HT-29 (cell line): ENCODE data around the gene ZNF609. TPM values are rescaled to one million over a fixed set of nuclear protein-coding genes. Genes with fewer than 3 reads are reported as not detected.

ENCODE experiments used
- DNase-seq: peaks from one replicate; pipeline ENCODE4 v3.0.0-alpha.2; 2015; ENCODE audit warnings: low spot score
- total RNA-seq: library from RNA; depleted of rRNA; stranded (reverse); fragments of >200 nt; shearing (Covaris generic); gene quantifications from 2 replicates; pipeline ENCODE4 v1.2.3, GENCODE V29; 2014; rRNA removed

Gene ZNF609
- 19.4 and 22.8 TPM in 2 replicates for total RNA-seq

- peak; percentile 99 for DNase-seq
Measured at GRCh38 chr15:64460206-64460723, at the start of gene ZNF609. TSS of gene ZNF609 (plus strand) at chr15:64460578. CDS start at chr15:64499420, 38,842 bp downstream.

- no peak for DNase-seq
Measured at GRCh38 chr15:64412216-64412615, 48.2 kb upstream of the ZNF609 start.

GRCh38 chr15:64422697-64423096 lies 37.7 kb upstream of the ZNF609 start:
- no peak for DNase-seq

DNA sequence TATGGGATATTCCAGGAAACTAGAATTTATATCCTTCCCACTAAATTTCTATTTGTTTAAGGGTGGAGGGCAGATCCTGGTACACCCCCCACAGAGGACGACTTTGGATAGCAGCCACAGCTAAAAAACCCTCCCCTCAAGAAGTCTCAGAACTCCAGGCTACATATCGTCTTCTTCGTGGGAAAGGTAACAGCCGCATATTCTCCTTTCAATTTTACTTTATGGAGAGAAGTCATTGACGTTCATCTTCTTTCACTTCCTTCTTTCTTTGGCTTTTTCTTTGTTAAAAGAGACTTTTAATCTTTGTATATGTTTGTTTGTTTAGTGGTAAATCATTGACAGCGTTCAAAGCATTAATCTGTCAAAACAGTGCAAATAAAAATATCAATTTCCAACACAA lies 36.4 kb upstream of the ZNF609 start:
- DNase-seq = no peak

DNA sequence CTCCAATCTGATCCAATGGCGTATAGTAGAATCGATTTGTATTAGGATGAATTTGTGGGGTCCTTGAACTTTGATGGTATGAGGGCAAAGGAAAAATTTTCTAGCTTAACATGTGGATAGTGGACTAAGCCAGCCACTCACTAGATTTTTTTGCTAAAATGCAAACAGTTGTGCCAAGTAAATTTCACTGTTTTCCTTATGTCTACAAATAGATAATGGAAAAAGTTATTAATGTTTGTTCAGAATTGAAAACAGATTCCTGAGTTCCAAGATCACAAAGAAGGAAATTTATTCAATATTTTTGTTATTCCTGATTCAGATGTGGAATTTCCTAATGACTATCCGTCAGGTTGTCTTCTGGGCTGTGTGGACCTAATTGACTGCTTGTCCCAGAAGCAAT lies 35.2 kb upstream of the ZNF609 start:
- no peak for DNase-seq

DNA sequence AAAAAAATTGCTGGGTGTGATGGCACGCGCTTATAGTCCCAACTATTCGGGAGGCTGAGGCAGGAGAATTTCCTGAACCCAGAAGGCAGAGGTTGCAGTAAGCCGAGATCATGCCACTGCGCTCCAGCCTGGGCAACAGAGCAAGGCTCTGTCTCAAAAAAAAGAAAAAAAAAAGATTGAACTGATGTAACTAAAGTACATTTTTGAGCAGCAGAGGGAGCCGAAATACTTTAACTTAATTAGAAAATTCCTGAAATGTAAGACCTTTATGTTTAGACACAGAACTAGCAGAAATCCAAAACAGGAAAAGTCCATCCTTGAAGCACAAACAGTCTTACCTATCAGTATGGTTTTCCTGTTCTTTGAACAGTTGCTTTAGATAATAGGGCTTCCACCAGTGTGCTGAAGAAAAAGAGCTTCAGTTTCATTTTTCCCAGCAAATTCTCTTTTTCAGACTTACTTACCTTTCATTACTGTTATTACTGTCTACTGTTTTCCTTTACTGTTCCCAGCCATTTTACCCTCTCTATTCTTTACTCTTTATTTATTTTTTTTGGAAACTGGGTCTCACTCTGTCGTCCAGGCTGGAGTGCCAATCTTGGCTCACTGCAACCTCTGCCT lies 33.4 kb upstream of the ZNF609 start:
- peak; percentile 41 for DNase-seq

- no peak for DNase-seq
Measured at GRCh38 chr15:64429448-64429847, 30.9 kb upstream of the ZNF609 start.

GRCh38 chr15:64430000-64430735 lies 30.2 kb upstream of the ZNF609 start:
- no peak for DNase-seq

GRCh38 chr15:64437982-64438381 lies 22.4 kb upstream of the ZNF609 start:
- DNase-seq = no peak

DNA sequence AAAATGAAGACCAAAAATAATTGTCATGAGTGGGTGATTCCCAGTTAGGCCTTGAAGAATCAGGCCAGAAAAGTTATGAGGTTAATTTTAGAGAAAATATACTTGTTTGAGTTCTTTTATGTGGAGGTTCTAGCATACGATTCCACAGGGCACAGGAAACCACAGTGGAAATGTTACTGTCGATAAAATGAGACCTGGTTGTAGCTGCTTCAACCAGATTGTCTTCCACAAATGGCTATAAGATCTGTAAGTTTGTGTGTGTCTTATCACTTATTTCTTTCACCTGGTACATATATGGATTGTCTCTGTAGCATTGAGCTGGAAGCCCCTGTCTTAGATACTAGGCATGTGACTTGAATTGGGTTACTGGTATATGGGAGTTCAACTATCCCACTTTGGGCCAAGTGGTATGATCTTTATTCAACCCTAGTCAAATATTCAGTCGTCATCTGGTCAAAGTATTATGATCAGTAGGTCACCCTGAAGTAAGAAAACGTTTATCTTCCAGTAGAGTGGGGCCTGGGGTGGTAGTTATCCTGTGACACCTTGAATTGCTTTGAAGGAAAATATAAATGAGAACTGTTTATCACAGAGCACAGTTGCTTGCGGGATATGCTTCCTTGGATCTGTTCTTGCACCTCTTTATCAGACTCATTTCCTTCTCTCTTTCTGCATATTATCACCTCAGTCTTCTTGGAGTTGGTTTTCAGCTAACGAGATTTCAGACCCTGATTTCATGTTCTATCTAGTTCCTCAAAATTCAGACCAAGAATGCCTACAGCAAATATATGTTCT lies 21.5 kb upstream of the ZNF609 start:
- DNase-seq = no peak

DNA sequence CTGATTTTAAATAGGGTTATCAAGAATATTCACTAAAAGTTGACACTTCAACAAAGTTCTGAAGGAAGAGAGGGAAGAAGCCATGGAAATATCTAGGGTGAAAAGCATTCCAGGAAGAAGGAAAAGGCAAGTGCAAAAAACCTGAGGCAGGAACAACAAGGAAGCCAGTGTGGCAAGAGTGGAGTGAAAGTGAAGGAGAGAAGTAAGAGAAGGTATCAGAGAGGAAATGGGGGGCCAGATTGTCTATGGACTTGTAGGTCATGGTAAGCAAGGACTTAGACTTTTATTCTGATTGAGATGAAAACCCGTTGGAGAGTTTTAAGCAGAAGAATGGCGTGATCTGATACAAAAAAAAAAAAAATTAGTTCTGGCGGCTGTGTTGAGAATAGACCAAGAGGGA lies 18.5 kb upstream of the ZNF609 start:
- no peak for DNase-seq

GRCh38 chr15:64443016-64443415 lies 17.4 kb upstream of the ZNF609 start:
- DNase-seq = peak; percentile 19

DNA sequence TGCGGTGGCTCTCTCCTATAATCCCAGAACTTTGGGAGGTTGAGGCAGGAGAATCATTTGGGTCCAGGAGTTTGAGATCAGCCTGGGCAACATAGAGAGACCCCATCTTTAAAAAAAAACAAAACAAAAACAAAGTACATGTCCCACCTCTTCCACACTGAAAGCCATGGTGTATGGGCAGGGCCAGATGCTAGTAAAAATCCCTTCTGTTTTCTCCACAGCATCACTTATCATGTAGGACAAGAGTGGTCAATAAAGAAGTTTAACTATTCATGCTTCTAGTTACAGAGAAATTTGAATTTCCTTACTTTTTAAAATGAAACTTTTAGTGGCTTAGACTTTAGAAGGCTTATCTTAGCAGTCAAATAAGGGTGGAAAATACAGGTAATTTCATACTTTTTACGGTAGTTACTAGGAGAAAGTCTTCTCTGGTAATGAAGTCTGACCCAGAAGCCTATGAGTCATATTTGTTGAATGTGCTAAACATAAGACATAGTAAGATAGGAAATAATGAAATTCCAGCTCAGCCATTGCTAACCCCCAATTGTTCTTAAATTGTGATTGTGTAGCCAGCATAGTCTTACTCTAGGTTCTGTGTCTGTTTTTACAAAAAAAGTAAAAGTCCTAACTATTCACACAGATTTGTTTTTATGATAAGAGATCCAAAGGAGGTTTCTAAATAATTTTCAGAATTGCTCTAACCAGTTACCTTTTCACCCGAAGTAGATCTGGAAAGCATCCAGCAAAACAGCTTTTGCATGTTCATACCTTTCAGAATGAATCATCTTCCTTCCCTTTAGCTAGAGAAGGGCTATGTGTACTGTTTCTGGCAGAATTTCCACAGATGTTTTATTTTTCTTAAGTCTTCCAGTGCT lies 16.4 kb upstream of the ZNF609 start:
- DNase-seq = peak; percentile 84

DNA sequence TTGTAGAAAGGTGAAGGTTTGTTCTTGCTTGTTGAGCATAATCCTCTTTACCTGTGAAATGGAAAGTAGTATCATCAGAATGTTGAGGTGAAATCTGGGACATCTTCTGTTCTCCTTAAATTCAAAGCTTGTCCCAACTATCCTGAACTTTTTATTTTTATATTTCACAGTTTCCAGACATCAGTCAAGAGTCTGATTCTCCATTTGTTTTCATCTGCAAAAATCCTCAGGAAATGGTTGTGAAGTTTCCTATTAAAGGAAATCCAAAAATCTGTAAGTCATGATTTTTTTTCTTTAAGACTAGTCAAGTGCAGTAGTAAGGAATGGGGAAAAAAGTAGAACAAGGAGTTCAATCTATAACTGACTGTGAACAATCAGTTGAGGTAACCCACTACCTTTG lies 15.5 kb upstream of the ZNF609 start:
- DNase-seq = no peak

DNA sequence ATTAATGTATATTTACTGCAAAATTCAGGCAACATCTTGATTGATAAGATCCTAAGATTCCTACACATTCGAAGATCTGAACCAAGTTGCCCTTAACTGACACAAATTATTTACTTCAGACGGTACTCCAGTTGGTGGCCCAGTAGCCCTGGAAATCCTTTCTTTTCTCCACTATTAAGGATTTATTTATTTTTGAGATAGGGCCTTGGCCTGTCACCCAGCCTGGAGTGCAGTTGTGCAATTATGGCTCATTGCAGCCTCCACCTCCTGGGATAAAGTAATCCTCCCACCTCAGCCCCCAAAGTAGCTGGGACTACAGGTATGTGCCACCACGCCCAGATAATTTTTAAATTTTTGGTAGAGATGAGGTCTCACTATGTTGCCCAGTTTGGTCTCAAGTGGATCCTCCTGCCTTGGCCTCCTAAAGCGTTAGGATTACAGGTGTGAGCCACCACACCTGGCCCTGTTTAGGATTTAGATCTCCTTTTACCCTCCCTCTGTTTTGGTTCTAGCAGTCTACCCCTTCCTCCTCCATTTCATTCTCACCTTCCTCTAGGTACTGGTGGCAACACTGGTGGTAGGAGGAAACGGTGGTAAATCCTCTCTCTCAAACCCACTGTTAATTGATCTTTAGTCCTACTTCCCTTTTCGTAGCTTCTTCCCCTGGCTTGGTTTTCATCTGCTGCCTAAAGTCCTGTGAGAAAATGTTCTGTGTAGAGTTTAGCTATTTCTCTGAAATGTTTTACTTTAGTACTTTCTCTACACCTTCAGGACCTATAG lies 12.7 kb upstream of the ZNF609 start:
- no peak for DNase-seq

- no peak for DNase-seq
Measured at GRCh38 chr15:64452988-64453688, 7.2 kb upstream of the ZNF609 start.

- DNase-seq = no peak
Measured at GRCh38 chr15:64453689-64454037, 6.7 kb upstream of the ZNF609 start.

DNA sequence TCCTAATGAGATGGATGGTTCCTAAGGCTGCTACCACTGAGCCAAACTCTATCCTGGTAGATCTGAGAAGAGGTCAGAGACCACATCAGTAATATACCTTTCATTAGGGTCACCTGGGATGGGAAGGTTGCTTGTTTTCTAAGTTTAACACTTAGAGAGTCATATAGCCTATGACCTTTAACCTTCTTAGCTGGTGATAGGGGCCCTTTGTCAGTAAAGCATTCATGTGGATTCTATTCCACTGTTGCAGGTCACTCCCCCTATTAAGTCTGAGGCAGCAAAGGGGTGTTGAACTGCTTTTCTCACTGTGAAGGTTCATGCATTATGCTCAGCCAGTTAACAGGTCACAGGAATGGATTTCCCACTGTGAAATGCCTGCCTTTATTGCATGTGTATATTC lies 6.1 kb upstream of the ZNF609 start:
- no peak for DNase-seq

DNA sequence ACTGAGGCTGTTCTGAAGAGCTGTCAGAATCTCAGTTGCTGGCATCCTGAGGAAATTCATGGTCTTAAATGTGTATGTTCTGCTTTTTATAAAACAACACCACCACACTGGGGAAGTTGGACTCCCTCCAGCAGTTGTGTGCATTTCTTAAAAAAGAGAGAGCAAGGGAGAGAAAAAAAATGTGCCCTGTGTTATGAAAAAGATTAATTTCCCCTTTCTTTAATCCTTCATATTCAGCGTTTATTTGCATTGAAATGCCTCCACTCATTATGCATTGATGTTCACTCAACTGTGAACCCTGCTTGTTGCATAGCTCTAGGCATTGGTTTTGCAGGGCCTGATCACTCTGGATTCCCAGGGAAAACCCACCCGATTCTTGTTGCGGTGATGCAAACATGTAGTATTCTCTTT lies 4.4 kb upstream of the ZNF609 start:
- no peak for DNase-seq

DNA sequence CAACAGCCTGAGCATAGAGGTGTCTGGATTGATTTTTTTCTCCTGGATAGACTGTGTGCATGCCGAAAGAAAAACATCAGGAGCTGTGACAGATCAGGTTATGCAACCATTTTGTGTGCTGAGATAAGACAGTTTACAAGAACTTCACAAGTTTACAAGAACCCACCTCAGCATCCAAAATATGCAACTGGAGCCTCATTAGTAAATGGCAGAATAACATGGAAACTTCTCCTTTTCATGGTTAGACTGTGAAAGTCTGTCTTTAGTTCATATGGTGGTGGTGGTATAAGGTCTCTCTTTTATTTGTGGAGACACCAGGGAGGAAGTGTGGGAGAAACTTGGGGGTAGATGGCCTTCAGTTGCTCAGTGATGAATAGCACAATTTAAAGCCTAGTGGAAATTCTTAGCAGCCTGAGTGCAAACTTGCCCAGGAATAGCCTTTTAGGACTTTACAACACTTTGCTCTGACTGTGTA lies 3.7 kb upstream of the ZNF609 start:
- no peak for DNase-seq
